OCI-LY3 (cell line): Measurements from ENCODE around the gene WFDC2.

Experiments used
- H2AFZ ChIP-seq: fragments of 200-600, 300-600 bp; shearing (Covaris generic); 2 replicates; pipeline ENCODE4 v1.6.0; 2014; ENCODE audit warnings: antibody characterized with exemption, low read depth, low read length
- H3K27ac ChIP-seq: fragments of 200-600, 300-600 bp; sonication (generic); 2 replicates; pipeline ENCODE4 v1.5.1; 2014; ENCODE audit warnings: mild to moderate bottlenecking, low read length, moderate library complexity, mixed read lengths
- H3K27me3 ChIP-seq: fragments of 200-600, 300-600 bp; sonication (generic); 2 replicates; pipeline ENCODE4 v1.6.1; 2014; ENCODE audit warnings: low read depth, low read length, mixed read lengths
- H3K36me3 ChIP-seq: fragments of 200-600, 300-600 bp; sonication (generic); replicated peaks from 2 replicates; pipeline ENCODE3; 2014; ENCODE audit warnings: low read depth, low read length, mixed read lengths
- H3K4me1 ChIP-seq: fragments of 300-600, 200-600 bp; sonication (generic); 2 replicates; pipeline ENCODE4 v1.6.1; 2014; ENCODE audit warnings: low read length, mixed read lengths
- H3K4me2 ChIP-seq: fragments of 200-600, 300-600 bp; sonication (generic); 2 replicates; pipeline ENCODE4 v1.6.1; 2014; ENCODE audit warnings: low read length, mixed read lengths
- H3K4me3 ChIP-seq: fragments of 300-600, 200-600 bp; sonication (generic); 2 replicates; pipeline ENCODE4 v1.5.1; 2014; ENCODE audit warnings: antibody characterized with exemption, mild to moderate bottlenecking, low read length, moderate library complexity
- H3K79me2 ChIP-seq: fragments of 300-600, 200-600 bp; shearing (Covaris generic); 2 replicates; pipeline ENCODE4 v1.6.1; 2014; ENCODE audit warnings: mild to moderate bottlenecking, low read length, mixed read lengths
- H3K9ac ChIP-seq: fragments of 300-600, 200-600 bp; shearing (Covaris generic); 2 replicates; pipeline ENCODE4 v1.6.0; 2014; ENCODE audit warnings: mild to moderate bottlenecking, low read length, moderate library complexity
- H3K9me3 ChIP-seq: fragments of 200-600, 300-600 bp; shearing (Covaris generic); 2 replicates; pipeline ENCODE4 v1.6.1; 2014; ENCODE audit warnings: low read length, mixed read lengths; ENCODE audit not compliant: insufficient read depth
- H4K20me1 ChIP-seq: fragments of 200-600, 300-600 bp; sonication (generic); 2 replicates; pipeline ENCODE4 v1.6.1; 2016; ENCODE audit warnings: low read length, mixed read lengths; ENCODE audit not compliant: insufficient read depth
- CTCF ChIP-seq: fragments of 200-600, 300-600 bp; sonication (generic); IDR thresholded peaks from 2 replicates; pipeline ENCODE4 v1.5.1; 2014; ENCODE audit warnings: antibody characterized with exemption, low read length, low read depth
- EZH2phosphoT487 ChIP-seq: fragments of 200-600 bp; shearing (Covaris generic); IDR thresholded peaks from 2 replicates; pipeline ENCODE4 v1.6.1; 2018; ENCODE audit warnings: antibody characterized with exemption, mixed run types, low read depth

The WFDC2 gene

GRCh38 chr20:45500022-45500421 lies 30.5 kb downstream of the WFDC2 start:
- Histone ChIP-seq H3K9ac (no peak overlapping the region), H3K79me2 (no peaks in the 10 kb centered on the region), H3K27me3 (peaks cover 88% of the 10 kb centered on the region), H3K4me3 (no peak overlapping the region), H3K9me3 (no peaks in the 10 kb centered on the region), H3K27ac (no peak overlapping the region), H2AFZ (no peak overlapping the region), H4K20me1 (no peaks in the 10 kb centered on the region), H3K4me1 (no peaks in the 10 kb centered on the region), H3K36me3 (no peaks in the 10 kb centered on the region), H3K4me2 (no peak overlapping the region)
- TF ChIP-seq CTCF (no peak), EZH2phosphoT487 (no peak)

GRCh38 chr20:45501600-45501999 lies 32.0 kb downstream of the WFDC2 start:
- no peaks in the 10 kb centered on the region for H3K79me2 ChIP-seq
- TF ChIP-seq CTCF (no peak), EZH2phosphoT487 (no peak)
- no peak overlapping the region for H2AFZ ChIP-seq
- no peaks in the 10 kb centered on the region for H4K20me1 ChIP-seq
- H3K4me3 ChIP-seq = no peak overlapping the region
- no peak overlapping the region for H3K4me2 ChIP-seq
- no peak overlapping the region for H3K27ac ChIP-seq
- no peaks in the 10 kb centered on the region for H3K36me3 ChIP-seq
- no peak overlapping the region for H3K9ac ChIP-seq
- H3K4me1 ChIP-seq = peaks cover 4% of the 10 kb centered on the region
- peaks cover 80% of the 10 kb centered on the region for H3K27me3 ChIP-seq
- no peaks in the 10 kb centered on the region for H3K9me3 ChIP-seq

GRCh38 chr20:45502561-45502960 lies 33.0 kb downstream of the WFDC2 start:
- no peak overlapping the region for H3K9ac ChIP-seq
- no peaks in the 10 kb centered on the region; the same call in 1 of the 2 replicates for H4K20me1 ChIP-seq
- H3K4me2 ChIP-seq = no peak overlapping the region
- H3K9me3 ChIP-seq = no peaks in the 10 kb centered on the region
- no peak overlapping the region for H3K27ac ChIP-seq
- no peaks in the 10 kb centered on the region for H3K79me2 ChIP-seq
- no peaks in the 10 kb centered on the region for H3K36me3 ChIP-seq
- no peak for TF ChIP-seq EZH2phosphoT487
- TF ChIP-seq CTCF = no peak
- peaks cover 74% of the 10 kb centered on the region for H3K27me3 ChIP-seq
- no peak overlapping the region for H3K4me3 ChIP-seq
- H2AFZ ChIP-seq = no peak overlapping the region
- peaks cover 13% of the 10 kb centered on the region for H3K4me1 ChIP-seq

GRCh38 chr20:45503403-45503802 lies 33.9 kb downstream of the WFDC2 start:
- H3K27me3 ChIP-seq = peaks cover 76% of the 10 kb centered on the region
- H3K27ac ChIP-seq = no peak overlapping the region
- H2AFZ ChIP-seq = no peak overlapping the region
- H3K9me3 ChIP-seq = no peaks in the 10 kb centered on the region
- H3K4me1 ChIP-seq = peaks cover 22% of the 10 kb centered on the region
- TF ChIP-seq EZH2phosphoT487 (no peak), CTCF (no peak)
- no peaks in the 10 kb centered on the region for H3K36me3 ChIP-seq
- H3K4me2 ChIP-seq = no peak overlapping the region
- H4K20me1 ChIP-seq = no peaks in the 10 kb centered on the region; the same call in 1 of the 2 replicates
- H3K9ac ChIP-seq = no peak overlapping the region
- no peak overlapping the region for H3K4me3 ChIP-seq
- H3K79me2 ChIP-seq = no peaks in the 10 kb centered on the region
